ENCODE results near the gene MBNL3.
A peak's percentile ranks its signal among the peaks of the same experiment; 100 is the strongest.
"Not testable (repeated sequence)": the region's sequence is repeated elsewhere in the genome, so short reads cannot be mapped to it uniquely, and the experiment has no call there.

MBNL3 gene

GRCh38 chrX:132367984-132368383, 120.9 kb downstream of the MBNL3 start:
- no peak for DNase-seq

GRCh38 chrX:132367314-132367713, 121.5 kb downstream of the MBNL3 start:
- no peak for DNase-seq

- no peak for DNase-seq
Measured at GRCh38 chrX:132365490-132365889, 123.3 kb downstream of the MBNL3 start.

GRCh38 chrX:132364313-132364712, 124.5 kb downstream of the MBNL3 start:
- DNase-seq = no peak

GRCh38 chrX:132353430-132353829, 135.4 kb downstream of the MBNL3 start:
- no peak for DNase-seq

GRCh38 chrX:132336172-132336571, 152.7 kb downstream of the MBNL3 start:
- no peak for DNase-seq

GRCh38 chrX:132333351-132333750, 155.5 kb downstream of the MBNL3 start:
- peak in 1 of 5 donors; percentile 1 for DNase-seq

- DNase-seq = no peak
Measured at GRCh38 chrX:132331532-132331931, 157.3 kb downstream of the MBNL3 start.

GRCh38 chrX:132331000-132331399, 157.8 kb downstream of the MBNL3 start:
- no peak for DNase-seq

GRCh38 chrX:132330156-132330729, 158.6 kb downstream of the MBNL3 start:
- no peak for DNase-seq

GRCh38 chrX:132326960-132327359, 161.9 kb downstream of the MBNL3 start:
- DNase-seq = not testable (repeated sequence)
